ENCODE data around the gene INTS11.

INTS11 gene

GRCh38 chr1:1357871-1358432, 33.5 kb upstream of the INTS11 start:
- no peak for DNase-seq

GRCh38 chr1:1356796-1357401, 32.4 kb upstream of the INTS11 start:
- no peak for DNase-seq

GRCh38 chr1:1356166-1356795, 31.8 kb upstream of the INTS11 start:
- no peak for DNase-seq

GRCh38 chr1:1355416-1355815, 31.0 kb upstream of the INTS11 start:
- no peak for DNase-seq

GRCh38 chr1:1354271-1355247, 30.1 kb upstream of the INTS11 start:
- DNase-seq, result no peak

- DNase-seq, result no peak
These were observed 29.1 kb upstream of the INTS11 start for GRCh38 chr1:1353389-1354151.

- DNase-seq, result no peak
These were observed 28.4 kb upstream of the INTS11 start for GRCh38 chr1:1352786-1353388.

GRCh38 chr1:1351511-1352427, 27.3 kb upstream of the INTS11 start:
- no peak for DNase-seq

- peak; percentile 57 for DNase-seq
These were observed 25.0 kb upstream of the INTS11 start, which contains the start of gene DVL1 for GRCh38 chr1:1349256-1350012. Gene DVL1 (minus strand): TSS chr1:1349418. CDS start chr1:1349065, 353 bp downstream.

GRCh38 chr1:1348420-1349255, 24.2 kb upstream of the INTS11 start:
- DNase-seq, result no peak

GRCh38 chr1:1347663-1348419, 23.4 kb upstream of the INTS11 start:
- no peak for DNase-seq

GRCh38 chr1:1347026-1347595, 22.7 kb upstream of the INTS11 start:
- no peak for DNase-seq

GRCh38 chr1:1346501-1346890, 22.0 kb upstream of the INTS11 start:
- DNase-seq, result no peak

- DNase-seq, result no peak
These were observed 21.5 kb upstream of the INTS11 start for GRCh38 chr1:1345860-1346500.

- DNase-seq, result no peak
These were observed 20.9 kb upstream of the INTS11 start for GRCh38 chr1:1345384-1345783.

- no peak for DNase-seq
These were observed 20.3 kb upstream of the INTS11 start for GRCh38 chr1:1344655-1345361.

All from activated effector memory CD4-positive, alpha-beta T cell treated with Interleukin-2 at 50 U/mL for 16 hours (primary cell).